ENCODE measurements around the gene EVL. TPM values are rescaled to one million over a fixed set of nuclear protein-coding genes. Genes with fewer than 3 reads are reported as not detected.

Gene EVL
- total and polyA plus RNA-seq, 2 donors (not counting 3 experiments of a cell fraction or from before 2014, with no cell fraction given): 34.6 to 62.5 TPM

- Histone ChIP-seq H3K4me1 (ENCODE audit: control insufficient read depth, extremely low read depth, insufficient read depth, low read length) (no peaks in the 10 kb centered on the region), H3K4me3 (replicated peaks in 1 of 3; ENCODE audit: insufficient read depth in 1 of 3, low read depth in 1 of 3, low read length in 3 of 3) (no peak overlapping the region), H3K27ac (ENCODE audit: insufficient read depth, low read depth, low read length) (no peak overlapping the region), H3K4me2 (ENCODE audit: insufficient read depth, low read length) (no peak overlapping the region), H3K27me3 (ENCODE audit: control insufficient read depth in 2 of 2, insufficient read depth in 2 of 2, low read length in 2 of 2) (no peaks in the 10 kb centered on the region), H3K9me3 (replicated peaks; ENCODE audit: control insufficient read depth, insufficient read depth, low read length) (no peaks in the 10 kb centered on the region), H3K79me2 (ENCODE audit: control insufficient read depth, insufficient read depth, low read length) (no peaks in the 10 kb centered on the region), H3K9ac (replicated peaks; ENCODE audit: extremely low read depth, insufficient read depth, low read length) (no peak overlapping the region), H3K9me1 (replicated peaks; ENCODE audit: control insufficient read depth, extremely low read depth, insufficient read depth, low read length) (no peaks in the 10 kb centered on the region), H2AFZ (ENCODE audit: low read depth, low read length) (no peak overlapping the region), H3K36me3 (ENCODE audit: control insufficient read depth in 2 of 2, extremely low read depth in 1 of 2, insufficient read depth in 2 of 2, low read length in 2 of 2) (no peaks in the 10 kb centered on the region), H4K20me1 (replicated peaks; ENCODE audit: control insufficient read depth, extremely low read depth, insufficient read depth, low read length) (no peaks in the 10 kb centered on the region)
- ChIA-PET CTCF (no interaction called here), POLR2A (no interaction called here)
- dilution Hi-C loops (cut with MboI; ENCODE audit: extremely low pct_ligation_motif_present, low sequenced_read_pairs) (no loop called here), intact Hi-C loops (cut with micrococcal nuclease) (no loop called here)
- no peak for TF ChIP-seq POLR2A (IDR thresholded peaks at IDR 0.05; ENCODE audit: low read depth, low read length)
- no peak for TF ChIP-seq FOS (IDR thresholded peaks at IDR 0.05; ENCODE audit: borderline replicate concordance, insufficient read depth, low read length)
- TF ChIP-seq MYC (IDR thresholded peaks at IDR 0.05; ENCODE audit: low read depth, low read length): no peak
- TF ChIP-seq CTCF (IDR thresholded peaks at IDR 0.05; ENCODE audit: extremely low read depth in 1 of 2, insufficient read depth in 1 of 2, low read depth in 1 of 2, low read length in 2 of 2): no peak
- TF ChIP-seq EZH2 (IDR thresholded peaks at IDR 0.05; ENCODE audit: borderline replicate concordance, low read depth, low read length, severe bottlenecking): no peak
- no peak for TF ChIP-seq GATA2 (IDR thresholded peaks at IDR 0.05; ENCODE audit: insufficient read depth, insufficient read length, low read depth, low read length)
- TF ChIP-seq MAX (IDR thresholded peaks at IDR 0.05; ENCODE audit: insufficient read depth, insufficient read length): no peak
- no peak for TF ChIP-seq JUN (IDR thresholded peaks at IDR 0.05; ENCODE audit: borderline replicate concordance, insufficient read depth, insufficient read length, low read depth)
- TF ChIP-seq POLR2AphosphoS5 (IDR thresholded peaks at IDR 0.05; ENCODE audit: insufficient read depth, low read depth, low read length): no peak
- no TSS peak for BruUV-seq (replicated peaks)
- FAIRE-seq: no peak
- no peak for DNase-seq (ENCODE audit: low read depth, low spot score)
Measured at GRCh38 chr14:100047600-100047999, 17.6 kb upstream of the EVL start.

Measured in endothelial cell of umbilical vein (primary cell).